Epithelial cell of esophagus (primary cell): ENCODE measurements around the gene ANKDD1B.
A peak's percentile ranks its signal among the peaks of the same experiment; 100 is the strongest.
"Not testable (repeated sequence)": the region's sequence is repeated elsewhere in the genome, so short reads cannot be mapped to it uniquely, and the experiment has no call there.

Experiments used
- DNase-seq: peaks from one replicate; pipeline ENCODE4 v3.0.0; 2010; ENCODE audit warnings: low read depth
- H3K4me3 ChIP-seq: 2 replicates; pipeline ENCODE4 v1.5.1; 2011; ENCODE audit warnings: mild to moderate bottlenecking, low read length, control low read depth
- TF ChIP-seq, protein P1 (sequence below): IDR thresholded peaks from 2 replicates; pipeline ENCODE4 v1.5.1; 2011; ENCODE audit warnings: low read depth, mild to moderate bottlenecking, low read length, control low read depth, inconsistent platforms; ENCODE audit not compliant: insufficient read depth; ENCODE audit errors: missing control alignments

Gene ANKDD1B

DNA sequence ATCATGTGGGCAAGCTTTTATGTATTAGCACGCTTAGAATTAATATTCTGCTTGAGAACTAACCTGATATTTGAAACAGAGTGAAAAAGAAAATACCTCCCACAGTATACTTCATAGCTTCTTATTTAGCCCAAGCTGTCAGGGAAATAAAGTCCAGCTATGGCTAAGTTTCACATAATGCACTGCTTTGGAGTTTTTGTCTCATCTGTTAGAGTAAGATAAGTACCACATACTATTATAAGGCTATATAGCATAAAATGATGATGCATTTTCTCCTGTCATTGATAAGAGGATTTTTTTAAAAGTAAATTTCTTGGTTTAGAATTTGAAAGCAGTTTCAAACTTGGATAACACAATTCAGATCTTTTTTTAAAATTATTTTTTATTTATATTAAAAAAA, 2.4 kb upstream of the ANKDD1B start:
- no peak for DNase-seq
- TF ChIP-seq, protein P1, sequence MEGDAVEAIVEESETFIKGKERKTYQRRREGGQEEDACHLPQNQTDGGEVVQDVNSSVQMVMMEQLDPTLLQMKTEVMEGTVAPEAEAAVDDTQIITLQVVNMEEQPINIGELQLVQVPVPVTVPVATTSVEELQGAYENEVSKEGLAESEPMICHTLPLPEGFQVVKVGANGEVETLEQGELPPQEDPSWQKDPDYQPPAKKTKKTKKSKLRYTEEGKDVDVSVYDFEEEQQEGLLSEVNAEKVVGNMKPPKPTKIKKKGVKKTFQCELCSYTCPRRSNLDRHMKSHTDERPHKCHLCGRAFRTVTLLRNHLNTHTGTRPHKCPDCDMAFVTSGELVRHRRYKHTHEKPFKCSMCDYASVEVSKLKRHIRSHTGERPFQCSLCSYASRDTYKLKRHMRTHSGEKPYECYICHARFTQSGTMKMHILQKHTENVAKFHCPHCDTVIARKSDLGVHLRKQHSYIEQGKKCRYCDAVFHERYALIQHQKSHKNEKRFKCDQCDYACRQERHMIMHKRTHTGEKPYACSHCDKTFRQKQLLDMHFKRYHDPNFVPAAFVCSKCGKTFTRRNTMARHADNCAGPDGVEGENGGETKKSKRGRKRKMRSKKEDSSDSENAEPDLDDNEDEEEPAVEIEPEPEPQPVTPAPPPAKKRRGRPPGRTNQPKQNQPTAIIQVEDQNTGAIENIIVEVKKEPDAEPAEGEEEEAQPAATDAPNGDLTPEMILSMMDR: no peak
- no peak overlapping the region for H3K4me3 ChIP-seq

DNA sequence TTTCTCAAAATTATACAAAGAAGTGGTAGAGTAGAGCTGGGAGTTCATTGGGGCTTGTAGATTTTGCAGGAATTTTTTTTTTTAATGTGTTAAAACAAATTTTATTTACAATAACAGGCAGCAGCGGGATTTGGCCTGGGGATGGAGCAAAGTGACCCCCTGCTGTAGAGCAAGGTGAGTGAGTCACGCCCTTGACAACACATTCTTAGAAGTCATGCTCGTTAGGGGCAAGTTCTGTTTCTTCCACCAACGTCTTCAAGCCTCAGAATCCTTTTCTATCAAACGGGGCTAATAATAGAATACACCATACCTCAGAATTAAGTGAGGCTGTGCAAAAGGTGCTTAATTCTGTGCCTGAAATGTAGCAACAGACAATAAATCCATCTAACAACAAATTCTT, 1.1 kb upstream of the ANKDD1B start:
- peak; percentile 19 for DNase-seq
- TF ChIP-seq, protein P1: no peak
- H3K4me3 ChIP-seq: no peak overlapping the region

DNA sequence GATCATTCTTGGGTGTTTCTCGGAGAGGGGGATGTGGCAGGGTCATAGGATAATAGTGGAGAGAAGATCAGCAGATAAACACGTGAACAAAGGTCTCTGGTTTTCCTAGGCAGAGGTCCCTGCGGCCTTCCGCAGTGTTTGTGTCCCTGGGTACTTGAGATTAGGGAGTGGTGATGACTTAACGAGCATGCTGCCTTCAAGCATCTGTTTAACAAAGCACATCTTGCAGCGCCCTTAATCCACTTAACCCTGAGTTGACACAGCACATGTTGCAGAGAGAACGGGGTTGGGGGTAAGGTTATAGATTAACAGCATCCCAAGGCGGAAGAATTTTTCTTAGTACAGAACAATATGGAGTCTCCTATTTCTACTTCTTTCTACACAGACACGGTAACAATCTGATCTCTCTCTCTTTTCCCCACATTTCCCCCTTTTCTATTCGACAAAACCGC, 368 bp upstream of the ANKDD1B start:
- not testable (repeated sequence) for DNase-seq
- peak overlapping the region; percentile 15 for H3K4me3 ChIP-seq

DNA sequence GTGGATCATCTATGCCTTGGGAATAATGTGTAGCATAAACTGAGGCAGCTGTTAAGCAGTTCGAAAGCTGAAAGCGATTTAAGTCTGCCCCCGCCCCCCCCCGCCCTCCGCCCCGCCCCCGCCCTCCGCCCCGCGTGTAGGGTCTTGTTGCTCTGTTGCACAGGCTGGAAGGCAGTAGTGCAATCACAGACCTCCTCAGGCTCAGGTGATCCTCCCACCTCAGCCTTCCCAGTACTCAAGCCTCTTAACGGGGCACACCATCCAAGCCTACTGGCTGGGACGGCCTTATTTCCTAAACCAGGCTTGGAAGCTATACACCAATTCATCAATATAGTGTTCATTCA, 945 bp downstream of the ANKDD1B start:
- TF ChIP-seq, protein P1: no peak
- no peak overlapping the region for H3K4me3 ChIP-seq
- DNase-seq: no peak

DNA sequence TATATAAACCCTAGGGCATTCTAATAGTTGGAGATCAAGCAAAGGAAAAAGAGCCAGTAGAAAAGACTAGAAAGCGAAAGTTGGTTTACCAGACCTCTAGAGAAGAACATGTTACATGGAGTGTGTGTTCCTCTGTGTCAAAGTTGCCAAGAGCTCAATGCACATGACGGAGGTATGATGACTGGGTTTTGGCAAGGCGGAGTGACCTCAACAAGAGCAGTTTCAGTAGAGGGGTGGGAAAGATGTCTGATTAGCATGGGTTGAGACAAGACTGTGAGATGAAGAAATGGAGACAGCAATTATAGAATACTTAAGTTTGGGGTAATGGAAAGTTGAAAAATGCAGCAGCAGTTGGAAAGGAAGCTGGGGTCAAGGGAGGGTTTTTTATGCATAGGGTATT, 1.6 kb downstream of the ANKDD1B start:
- H3K4me3 ChIP-seq: no peak overlapping the region
- TF ChIP-seq, protein P1: no peak
- no peak for DNase-seq

DNA sequence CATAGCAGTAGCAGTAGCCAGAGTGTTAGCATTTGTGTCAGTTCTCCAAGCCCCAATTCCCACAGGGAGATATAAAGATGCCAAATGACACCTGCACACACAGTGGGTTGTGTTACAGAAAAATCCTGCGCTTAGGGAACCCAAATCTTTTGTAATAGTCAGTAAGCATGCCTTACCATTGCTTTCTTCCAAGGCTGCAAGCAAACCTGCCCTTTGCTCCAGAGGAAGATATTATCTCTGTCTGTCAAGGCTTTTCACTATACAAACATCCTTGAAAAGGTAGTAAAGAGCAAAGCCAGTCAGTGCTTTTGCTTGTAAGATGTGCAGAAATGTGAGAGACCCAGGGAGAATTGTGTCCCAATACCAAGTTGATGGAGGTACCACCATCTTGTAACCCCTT, 2.9 kb downstream of the ANKDD1B start:
- TF ChIP-seq, protein P1: no peak
- DNase-seq: no peak

DNA sequence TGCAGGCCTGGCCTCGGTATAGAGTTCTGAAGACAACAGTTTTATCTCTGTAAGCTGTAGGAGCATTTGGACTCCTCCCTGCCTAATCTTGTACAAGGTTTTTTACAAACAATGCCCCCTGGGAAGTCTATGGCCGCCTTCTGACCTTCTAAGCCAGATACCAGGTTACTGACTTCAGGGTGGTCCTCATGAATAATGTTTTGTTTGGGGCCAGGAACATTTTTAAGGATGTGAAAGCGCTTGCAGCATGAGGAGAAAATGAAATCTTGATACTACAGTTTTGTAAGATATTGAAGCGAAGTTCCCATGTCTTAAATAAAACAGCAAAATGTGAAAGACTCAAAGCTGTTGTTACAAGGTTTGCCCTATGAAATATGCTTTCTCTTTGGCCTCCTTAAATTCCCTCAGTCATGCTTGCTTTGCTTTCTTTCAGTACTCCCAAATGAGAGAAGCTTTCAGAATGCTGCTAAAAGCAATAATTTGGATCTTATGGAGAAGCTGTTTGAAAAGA, 5.2 kb downstream of the ANKDD1B start:
- no peak overlapping the region for H3K4me3 ChIP-seq
- no peak for DNase-seq
- TF ChIP-seq, protein P1: no peak

More for the DNA sequence above, 2.9 kb downstream of the ANKDD1B start:
- no peak overlapping the region for H3K4me3 ChIP-seq

DNA sequence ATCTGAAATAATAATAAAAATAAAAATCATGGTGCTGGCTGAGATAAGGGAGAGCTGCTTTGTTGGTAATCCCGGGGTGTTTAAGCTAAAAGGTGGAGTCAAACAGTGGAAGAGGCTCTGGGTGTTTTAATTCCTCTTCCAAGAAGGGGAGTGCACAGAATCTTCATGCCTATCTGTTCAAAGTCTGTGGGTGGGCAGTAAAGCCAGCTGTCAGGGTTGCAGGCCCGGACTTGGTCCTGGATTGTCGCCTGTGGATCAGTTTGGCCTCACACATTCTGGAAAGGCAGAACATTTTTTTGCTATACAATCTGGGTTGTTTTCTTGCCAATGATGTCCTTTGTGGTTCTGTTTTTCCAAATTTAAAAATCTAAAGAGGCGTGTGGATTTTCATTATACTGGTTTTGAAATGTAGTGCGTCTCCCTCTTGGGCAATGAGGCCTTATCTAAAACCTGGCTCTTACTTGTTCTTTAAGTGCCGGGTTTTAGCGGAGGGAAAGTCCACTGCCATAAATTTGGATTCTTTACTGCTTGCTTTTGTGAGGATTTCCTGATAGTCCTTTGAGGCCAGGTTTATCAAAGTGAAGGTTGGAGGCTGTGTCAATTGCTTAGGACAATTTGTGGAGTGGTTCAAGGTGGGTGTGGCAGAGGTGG, 5.8 kb downstream of the ANKDD1B start:
- no peak for DNase-seq
- H3K4me3 ChIP-seq: no peak overlapping the region
- TF ChIP-seq, protein P1: no peak
